Kasumi-1 (cell line): ENCODE measurements around the gene HHAT.

Experiments used
- DNase-seq, 2 experiments: peaks; one replicate each; lab custom pipeline; 2025; lab: John Stamatoyannopoulos, UW

Gene HHAT

DNA sequence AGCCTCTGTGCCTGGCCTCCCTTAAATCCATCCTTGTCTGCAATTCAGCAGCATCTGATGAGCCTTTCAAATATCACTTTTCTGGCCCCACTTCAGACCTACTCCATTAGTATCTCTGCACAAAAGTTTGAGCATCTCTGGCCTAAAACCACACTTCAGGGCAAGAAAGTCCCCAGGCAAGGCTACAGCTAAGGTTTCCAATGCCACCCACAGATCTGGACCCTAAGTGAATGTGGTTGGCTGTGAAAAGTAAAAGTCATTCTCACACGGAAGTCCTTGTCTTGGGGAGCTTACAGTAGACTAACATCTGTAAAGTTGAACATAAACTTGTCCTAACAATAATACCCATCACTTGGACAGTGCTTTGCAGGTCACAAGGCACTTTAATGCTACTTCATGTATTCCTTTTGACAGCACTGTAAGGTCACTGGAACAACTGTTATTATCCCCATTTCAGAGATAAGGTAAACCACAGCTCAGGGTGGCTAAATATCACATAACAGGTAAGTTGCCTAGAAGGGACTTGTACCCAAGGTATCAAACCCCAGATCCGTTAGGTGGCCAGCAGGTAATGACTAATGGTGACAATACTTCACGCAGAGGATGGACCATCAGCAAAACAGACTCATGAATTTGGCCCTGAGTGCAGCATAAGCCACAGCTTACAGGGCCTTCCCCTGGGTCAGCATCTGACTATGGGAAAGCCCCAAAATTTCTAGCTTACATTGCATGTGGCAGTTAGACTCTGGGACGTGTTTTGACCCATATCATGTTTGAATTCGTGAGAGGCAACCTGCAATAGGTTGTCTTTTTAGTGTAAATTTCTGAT, 356.0 kb downstream of the HHAT start:
- DNase-seq, result no peak

DNA sequence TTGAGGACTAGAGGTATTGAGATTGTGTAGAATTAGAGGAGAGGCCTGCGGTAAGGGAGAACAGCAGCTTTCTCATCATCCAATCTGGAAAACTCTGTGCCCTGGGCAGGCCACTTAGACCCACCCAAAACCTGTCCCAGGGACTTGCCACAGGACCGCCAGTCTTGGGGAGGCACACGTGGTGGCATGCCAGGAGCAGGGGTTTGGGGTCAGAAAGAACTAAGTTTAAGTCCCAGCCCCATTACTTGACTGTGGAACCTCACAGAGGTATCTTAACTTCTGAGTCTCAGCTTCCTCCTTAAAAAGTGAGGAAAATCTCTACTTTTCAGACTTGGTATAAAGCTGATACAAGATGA, 356.6 kb downstream of the HHAT start:
- no peak for DNase-seq

DNA sequence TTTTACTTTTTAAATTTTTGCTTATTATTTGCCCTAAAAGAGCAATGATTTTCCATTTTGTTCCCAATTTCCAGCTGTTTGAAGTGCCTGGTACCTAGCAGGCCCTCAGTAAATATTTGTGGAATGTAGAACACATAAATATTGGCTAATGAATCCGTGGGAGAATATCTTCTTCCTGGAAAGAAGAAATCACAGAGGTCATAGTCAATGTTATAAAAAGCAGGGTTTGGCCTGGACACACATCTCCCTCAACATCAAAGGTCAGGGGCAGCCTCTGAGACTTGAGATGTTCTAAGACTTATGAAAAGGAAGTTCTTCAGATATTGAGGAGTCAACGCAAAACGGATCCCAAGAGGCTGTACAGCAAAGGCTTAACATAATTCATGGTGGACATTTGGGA, 358.1 kb downstream of the HHAT start:
- no peak for DNase-seq

DNA sequence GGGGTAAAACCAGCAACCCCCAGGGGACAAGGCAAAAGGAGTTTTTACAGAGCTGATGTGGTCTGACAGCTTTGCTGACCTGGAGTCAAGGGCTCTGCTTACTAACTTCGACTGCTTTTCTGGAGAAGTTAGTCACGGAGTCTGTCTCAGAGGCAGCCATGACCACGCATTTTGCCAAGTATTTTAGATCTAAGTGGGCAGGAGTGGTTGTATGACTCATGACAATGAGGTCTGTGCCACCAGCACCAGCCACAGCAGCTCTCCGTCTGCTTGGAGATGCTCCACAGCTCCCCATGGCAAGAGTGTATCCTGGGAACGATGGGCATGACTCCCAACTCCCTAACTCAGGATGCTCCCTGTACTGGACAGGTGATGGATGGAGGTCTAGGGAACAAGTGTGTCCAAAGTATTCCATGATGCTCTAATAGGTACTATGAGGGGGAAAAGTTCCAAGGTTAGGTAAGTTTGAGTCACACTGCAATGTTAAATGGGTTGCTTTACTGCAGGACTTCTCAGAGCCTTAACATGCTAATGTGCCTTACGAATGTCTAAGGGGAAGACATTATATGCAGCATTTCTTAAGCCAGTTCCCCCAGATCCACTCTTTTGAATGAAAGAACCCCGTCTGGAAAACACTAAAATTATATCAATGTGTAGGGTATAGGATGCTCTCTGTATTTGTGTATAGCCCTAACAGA, 359.0 kb downstream of the HHAT start:
- no peak for DNase-seq

DNA sequence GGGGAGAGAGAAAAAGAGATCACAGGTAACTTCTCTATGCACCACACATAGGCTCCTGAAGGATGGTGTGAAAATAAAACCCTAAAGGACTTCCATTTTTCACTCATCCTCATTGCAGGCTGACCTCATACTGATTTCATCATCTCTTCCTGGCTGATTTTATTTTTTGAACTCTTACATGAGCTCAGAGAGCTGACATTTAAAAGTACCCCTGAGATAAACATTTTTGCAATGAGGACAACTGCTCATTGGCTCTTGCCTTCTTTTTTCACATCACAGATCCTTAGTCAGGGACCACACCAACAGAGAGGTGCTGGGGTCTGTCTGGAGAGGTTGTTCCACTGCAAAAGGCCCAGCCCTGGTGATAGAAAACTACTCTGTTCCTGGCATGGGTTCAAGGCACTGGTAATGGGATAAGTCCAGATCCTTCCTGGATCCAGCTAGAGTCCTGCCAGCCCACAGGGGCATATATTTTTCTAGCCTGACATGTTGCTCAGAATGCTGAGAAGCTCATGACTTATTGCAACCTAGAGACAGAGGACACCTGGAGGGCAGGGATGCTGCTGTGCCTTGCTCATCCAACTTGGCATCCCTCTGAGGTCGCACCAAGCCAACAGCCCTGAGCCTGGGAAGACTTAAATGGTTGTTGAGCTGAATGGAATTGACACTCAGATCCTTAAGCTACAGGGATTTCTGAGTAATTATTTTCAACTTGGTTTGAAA, 360.0 kb downstream of the HHAT start:
- no peak for DNase-seq

DNA sequence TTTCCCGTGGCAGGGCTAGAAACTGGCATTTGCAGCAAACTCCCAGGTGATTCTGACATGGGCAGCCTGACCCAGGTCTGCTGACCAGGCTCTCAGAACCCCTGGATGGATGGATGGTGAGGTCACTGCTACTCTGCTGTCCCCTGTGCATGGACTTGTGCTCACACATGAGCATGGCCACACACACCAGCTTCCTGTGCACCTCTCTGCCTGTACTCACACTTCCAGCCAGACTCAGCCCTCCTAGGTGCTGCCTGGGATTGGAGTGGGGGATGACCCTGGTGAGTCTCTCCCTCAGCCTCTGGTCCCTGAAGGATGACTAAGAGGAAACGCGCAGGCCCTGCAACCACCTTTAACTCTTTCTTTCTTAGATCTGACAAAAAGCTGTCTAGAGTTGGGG, 361.1 kb downstream of the HHAT start:
- DNase-seq, result no peak

DNA sequence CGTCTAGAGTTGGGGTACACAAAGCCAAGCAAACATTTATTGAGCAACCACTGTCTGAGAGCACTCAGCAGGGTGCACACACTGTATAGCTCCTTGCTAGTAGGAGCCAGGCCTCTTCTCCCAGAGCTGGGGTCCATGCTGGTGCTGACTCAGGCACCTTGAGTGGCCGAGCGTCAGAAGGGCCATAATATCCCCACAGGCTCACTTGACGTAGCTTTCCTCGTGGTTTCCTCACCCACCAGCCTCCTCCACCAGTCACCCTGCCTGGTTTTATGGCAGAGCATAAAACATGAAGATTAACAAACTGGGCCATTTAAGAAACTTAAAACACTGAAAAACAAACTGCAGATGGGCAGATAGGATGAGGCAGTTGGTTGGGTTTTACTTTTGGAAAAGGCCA, 361.5 kb downstream of the HHAT start:
- DNase-seq, result no peak

DNA sequence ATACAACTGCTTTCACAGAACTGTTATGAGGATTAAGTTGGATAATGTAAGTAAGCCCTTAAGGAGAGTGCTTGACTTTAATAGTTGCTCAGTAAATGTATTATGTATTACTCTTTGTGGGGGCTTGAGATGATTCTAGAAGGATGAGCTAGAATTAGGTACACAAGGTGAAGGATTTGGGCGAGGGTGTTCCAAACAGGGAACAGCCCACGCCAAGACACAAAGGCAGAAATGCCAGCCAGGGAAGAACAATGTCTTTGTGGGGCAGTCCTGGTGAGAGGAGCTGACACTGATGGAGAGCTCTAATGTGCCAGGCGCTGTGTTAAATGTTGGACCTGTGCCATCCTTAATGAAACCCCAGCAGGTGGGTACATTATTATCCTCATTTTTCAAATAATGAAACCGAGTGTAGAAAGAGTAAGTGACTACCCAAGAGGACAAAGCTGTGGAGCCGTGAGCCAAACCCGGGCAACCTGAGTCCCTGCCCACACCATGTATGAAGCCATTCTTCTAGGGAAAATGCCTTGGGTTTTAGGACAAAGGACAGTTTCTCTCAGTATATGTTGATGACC, 362.4 kb downstream of the HHAT start:
- no peak for DNase-seq

DNA sequence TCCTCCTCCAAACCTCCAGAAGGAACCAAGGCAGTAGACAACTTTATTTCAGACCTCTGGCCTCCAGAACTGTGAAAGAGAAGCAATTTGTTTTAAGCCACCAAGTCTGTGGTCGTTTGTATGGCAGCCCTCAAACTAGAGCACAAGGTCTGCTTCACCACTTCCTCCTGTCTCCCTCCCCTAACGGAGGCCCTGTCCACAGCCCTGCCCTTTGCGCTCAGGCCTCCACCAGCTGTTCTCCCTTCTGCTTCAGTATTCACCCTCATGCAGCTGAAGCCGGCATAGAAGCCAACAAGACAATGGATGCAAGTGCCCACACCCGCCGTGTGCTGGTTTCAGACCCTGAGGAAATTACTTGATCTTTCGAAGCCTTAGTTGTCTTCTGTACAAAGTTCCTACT, 364.1 kb downstream of the HHAT start:
- DNase-seq, result peak; percentile 39 to 50

DNA sequence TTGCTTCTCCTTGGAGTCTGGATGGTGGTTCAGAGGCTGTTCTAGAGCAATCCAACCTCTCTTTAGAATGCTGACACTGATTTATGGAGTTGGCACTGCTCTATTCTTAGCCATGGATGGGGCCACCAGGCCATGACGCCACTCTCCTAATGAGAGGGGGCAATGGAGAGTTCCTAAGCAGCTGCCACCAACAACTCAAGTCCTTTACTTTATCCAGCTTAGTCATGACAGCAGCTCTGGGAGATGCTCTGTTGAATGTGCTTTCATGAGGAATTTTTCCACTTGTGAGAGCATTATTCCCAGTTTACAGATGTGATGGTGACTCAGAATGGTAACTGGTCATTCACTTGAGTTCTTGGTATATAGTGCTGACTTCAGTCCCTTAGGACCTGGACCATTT, 366.3 kb downstream of the HHAT start:
- no peak for DNase-seq

DNA sequence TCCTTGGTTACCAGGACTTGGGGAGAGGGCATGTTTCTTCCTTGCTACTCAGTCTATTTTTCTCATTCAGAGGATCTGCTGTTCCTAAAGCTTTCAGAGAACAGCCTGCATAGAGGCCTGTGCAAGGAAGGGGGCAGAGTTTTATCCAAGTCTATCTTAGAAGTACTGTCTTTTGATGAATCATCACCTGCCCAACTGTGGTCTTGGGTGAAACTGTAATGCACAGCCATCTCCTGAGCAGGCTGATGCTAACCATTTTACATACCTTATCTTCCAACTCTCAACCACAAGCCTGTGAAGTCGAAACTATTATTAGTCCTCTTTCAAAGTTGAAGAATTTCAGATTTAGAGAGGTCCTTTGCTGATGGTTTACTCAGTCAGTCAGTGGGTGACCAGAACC, 368.0 kb downstream of the HHAT start:
- no peak for DNase-seq

DNA sequence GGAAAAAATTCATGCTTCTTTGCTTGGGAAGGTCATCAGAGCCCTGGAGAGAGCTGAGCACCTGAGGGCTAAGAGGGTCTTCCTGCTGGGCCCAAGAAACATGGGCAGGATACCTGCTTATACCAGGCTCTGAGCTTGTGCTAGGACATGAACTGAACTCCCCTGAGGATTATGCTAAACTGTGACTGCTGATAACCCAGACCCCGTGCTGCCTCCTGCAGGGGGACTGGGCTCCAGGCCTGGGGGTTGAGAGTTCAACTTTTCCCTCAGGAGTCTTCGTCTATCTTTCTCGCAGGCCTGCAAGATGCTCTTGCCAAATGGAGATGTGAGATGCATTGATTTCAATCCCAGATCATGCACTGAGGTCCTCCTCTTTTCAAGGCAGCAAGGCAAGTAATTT, 368.5 kb downstream of the HHAT start:
- DNase-seq, result no peak

DNA sequence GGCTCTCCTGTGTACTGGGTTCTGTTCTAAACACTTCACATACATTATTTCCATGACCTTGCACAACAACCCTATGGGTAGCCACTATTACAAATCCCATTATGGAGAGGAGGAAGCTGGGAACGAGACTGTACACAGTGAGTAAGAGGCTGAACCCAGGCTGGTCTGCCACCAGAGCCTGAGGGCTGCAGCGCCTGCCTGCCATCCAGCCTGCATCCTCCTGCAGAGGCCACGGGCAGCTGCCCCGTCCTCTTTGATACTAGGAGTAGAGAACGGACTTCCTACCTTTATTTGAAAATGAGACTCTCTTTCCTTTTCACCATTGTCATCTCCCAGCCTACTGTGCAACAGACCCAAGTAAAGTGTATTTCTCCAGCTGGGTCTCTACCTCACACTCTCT, 370.0 kb downstream of the HHAT start:
- DNase-seq, result no peak

DNA sequence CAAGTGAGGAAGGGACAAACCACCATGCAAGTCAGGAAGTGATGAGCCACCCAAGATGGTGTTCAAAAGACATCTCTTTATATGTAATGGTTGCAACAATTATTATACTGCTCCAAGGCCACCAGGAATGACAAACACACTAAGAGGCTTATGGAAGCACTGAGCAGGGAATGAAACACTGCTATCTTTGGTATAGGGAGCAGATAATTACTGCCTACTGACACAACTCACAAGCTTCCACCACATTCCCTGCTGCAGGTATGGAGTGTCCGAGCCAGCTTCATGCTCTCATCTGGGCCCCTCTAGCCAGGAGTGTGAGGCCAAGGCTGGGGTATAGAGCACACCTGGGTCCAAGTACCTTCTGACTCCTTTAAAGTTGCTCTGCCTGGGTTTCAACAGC, 371.4 kb downstream of the HHAT start:
- DNase-seq, result no peak

DNA sequence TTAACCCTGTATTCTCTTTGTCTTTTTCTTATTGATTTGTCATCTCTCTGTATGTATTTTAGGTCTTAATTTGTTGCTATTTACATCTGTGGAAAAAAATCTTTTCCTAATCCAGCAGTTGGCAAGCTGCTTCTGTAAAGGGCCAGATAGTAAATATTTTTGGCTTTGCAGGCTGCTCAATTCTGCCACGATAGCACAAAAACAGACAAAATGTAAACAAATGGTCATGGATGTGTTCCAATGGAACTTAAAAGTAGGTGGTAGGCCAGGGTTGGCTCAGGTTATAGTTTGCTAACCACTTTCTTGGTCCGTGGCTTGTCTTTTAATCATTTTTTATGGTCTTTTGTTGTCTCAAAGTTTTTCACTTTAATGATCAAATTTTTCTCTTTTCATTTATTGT, 371.8 kb downstream of the HHAT start:
- DNase-seq, result no peak

DNA sequence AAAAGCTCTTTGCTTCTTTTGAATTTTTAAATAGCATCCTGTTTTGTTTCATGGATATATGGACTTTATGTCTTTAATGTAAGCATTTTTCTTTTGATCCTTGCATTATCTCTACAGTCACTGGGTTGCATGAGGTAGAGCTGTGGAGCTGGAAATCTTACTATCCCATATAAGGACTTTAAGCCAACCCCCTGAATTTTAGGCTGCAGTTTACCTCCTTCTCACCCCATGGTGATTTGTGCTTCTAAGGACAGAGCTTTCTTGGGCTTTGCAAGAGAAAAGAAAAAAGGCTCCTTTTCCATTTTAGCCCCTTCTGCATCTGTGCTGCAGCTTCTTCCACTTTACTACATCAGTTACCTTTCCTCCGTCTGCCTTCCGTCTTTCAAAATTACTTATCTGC, 373.8 kb downstream of the HHAT start:
- no peak for DNase-seq

DNA sequence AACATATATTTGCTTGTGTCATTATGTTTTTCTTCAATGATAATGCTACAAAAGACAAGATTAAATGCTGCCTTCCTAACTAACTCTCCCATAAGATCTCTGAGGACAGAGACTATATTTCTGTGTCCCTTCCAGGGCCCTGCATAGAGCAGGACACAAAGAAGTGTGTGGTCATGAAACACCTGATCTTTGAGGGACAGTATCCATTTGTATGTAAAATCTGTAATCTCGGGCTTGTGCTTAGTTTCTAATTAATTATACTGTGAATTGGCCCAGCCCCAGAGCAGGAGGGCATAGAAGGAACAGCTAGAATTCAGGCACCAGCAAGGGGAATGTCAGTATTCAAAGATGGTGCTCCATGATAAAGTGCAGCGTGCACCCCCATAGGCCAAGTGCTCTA, 374.9 kb downstream of the HHAT start:
- no peak for DNase-seq

DNA sequence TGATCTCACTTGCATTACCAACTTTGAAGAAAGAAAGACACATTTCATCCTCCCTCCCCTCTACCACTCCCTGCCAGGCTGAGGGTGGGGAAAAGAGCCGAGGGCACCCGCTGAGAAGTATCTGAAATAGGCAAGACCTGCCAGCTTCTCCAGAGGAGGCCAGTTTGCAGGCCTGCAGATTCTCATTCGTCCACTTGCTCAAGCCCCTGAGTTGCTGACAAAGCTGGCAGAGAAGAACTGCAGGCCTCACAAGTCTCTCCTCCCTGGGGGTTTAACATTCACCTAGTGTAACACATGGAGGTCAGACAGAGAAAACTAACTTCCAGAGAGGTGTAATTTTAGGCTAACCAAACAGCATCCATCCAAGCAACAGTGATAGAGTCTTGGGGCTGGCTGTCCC, 376.4 kb downstream of the HHAT start:
- DNase-seq, result no peak

DNA sequence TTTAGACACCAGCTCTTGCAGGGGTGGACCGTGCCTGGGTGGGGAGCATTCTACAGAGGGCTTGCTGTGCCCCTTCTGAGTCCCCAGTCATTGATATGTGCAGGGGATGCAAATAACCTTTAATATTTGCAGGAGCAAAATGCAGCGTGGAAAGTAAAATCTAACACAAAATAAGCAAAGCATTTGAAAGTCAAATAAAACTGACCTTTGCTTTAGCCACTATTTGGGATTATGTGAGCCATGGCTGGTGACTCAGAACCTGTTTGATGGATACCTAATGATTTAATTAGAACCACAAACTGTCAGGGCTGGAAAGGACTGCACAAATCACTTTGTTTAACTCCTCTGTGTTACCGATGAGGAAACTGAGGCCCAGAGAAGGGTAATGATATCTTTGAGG, 377.5 kb downstream of the HHAT start:
- no peak for DNase-seq

DNA sequence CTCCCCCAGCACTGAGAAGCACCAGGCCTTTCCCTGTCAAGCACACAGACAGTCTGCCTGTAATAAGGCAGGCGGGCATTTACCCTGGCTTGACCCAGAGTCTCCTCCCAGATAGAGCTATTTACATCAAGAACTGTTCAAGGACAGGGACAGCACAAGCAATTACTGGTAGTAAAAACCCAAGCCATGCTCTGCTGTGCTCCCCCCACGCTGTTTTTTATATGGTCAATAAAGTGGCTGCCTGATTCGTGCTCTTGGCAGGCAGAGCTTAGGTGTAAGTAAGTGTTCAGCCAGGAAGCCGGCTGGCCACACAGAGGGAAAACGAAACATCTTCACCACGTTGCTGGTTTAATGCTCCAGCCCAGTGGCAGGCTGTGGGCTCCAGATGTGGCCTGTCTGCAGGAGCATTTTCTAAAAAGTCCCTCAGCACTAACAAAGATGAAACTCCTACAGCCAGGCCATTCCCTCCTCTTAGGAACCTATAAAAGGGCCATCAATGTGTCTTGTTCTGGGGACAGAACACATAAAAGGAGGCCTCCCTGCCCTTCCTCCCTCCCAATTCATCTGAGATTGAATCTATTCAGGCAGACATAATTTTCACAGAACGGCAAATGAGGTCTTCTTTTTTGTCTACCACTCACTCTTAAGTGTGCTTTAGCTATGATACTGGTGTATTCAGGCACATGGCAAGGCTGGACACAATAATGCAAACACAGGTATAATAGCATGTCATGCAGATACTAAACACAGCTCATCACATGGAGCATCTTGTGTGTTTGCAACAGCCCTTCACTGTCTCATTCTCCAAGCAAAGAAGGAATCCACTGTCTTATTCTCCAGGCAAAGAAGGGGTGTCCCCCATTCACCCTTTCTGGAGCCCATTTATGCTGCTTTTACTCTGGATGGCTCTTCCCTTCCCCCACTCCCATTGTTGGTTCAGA, 378.9 kb downstream of the HHAT start:
- no peak for DNase-seq

DNA sequence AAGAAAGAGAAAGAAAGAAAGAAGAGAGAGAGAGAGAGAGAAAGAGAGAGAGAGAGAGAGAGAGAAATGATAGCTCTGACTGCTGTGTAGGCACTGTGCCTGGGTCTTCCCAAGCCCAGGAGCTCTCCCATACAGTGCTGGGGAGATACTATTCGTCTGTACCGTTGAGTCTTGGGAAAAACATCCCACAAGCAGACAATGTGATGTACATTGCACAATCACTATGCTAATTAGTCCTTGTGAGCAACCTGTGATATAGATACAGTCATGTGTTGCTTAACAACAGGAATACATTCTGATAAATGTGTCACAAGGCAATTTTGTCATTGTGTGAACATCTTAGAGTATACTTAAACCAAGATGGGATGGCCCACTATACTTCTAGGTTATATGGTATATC, 381.0 kb downstream of the HHAT start:
- no peak for DNase-seq
